Liver (tissue), 2 donors: ENCODE measurements around the gene CD19.

Experiments used
- JUND ChIP-seq, 2 donors: IDR thresholded peaks; 2 replicates each; pipeline ENCODE4 v1.6.1; 2016; ENCODE audit warnings: antibody characterized with exemption in 2 of 2
- MAX ChIP-seq: IDR thresholded peaks from 2 replicates; pipeline ENCODE4 v1.6.1; 2016; ENCODE audit warnings: antibody characterized with exemption
- RAD21 ChIP-seq, 2 donors: IDR thresholded peaks; 2 replicates each; pipeline ENCODE4 v1.6.1; 2016; ENCODE audit warnings: antibody characterized with exemption in 2 of 2, mild to moderate bottlenecking in 2 of 2
- TAF1 ChIP-seq: conservative IDR thresholded peaks from 2 replicates; pipeline ENCODE4 v1.6.1; 2016; ENCODE audit warnings: antibody characterized with exemption, mild to moderate bottlenecking
- donor health status: healthy.

- TF ChIP-seq MAX (no peak), JUND (IDR thresholded peaks at IDR 0.05) (no peak), RAD21 (IDR thresholded peaks at IDR 0.05) (no peak), TAF1 (no peak)
Observed at GRCh38 chr16:28937222-28937876, 5.6 kb downstream of the CD19 start.
